ENCODE measurements around the gene AFAP1. TPM values are rescaled to one million over a fixed set of nuclear protein-coding genes. Genes with fewer than 3 reads are reported as not detected.
A peak's percentile ranks its signal among the peaks of the same experiment; 100 is the strongest.

AFAP1 gene
- polyA plus RNA-seq, 3 donors, result not detected

DNA sequence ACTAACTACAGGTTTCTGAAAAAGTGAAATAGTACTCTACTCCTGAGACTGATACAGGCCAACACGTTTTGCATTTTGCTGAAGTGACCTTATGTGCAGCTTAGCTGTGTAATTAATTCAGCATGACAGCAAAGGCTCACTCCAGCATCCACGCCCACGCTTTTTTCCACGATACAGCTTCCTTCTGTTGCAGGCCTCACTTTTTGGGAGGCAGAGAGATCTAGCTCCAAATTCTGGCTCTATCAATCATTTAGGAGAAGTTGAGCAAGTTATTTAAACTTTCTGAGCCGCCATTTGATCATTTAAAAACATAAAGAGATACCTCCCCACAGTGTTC lies 160.3 kb downstream of the AFAP1 start:
- H3K4me2 ChIP-seq (replicated peaks; ENCODE audit: extremely low read depth, low read length, poor library complexity, severe bottlenecking), result no peak overlapping the region
- Mint-ChIP-seq H3K36me3 (peaks cover 0 to 26% of the 10 kb centered on the region in 2 donors), H3K27ac (no peak overlapping the region), H3K27me3 (ENCODE audit: low read depth in 3 of 3) (peaks cover 4 to 7% (median 7%) of the 10 kb centered on the region in 3 donors), H3K9me3 (peaks cover 0 to 3% (median 0%) of the 10 kb centered on the region in 7 donors), H3K4me3 (no peak overlapping the region), H3K4me1 (peaks cover 14% of the 10 kb centered on the region)
- no peaks in the 10 kb centered on the region for H3K9me3 ChIP-seq (replicated peaks in 1 of 2; ENCODE audit: control insufficient read depth in 1 of 2, insufficient read depth in 1 of 2, low read length in 2 of 2)
- no peak overlapping the region for H3K9ac ChIP-seq (ENCODE audit: insufficient read depth, low read length, poor library complexity, severe bottlenecking)
- H3K4me1 ChIP-seq (ENCODE audit: control insufficient read depth in 1 of 2, insufficient read depth in 2 of 2, low read length in 2 of 2), result peaks cover 6 to 9% of the 10 kb centered on the region in 2 donors
- H3K4me3 ChIP-seq (replicated peaks in 1 of 3; ENCODE audit: low read depth in 2 of 3, low read length in 3 of 3), result no peak overlapping the region
- H4K20me1 ChIP-seq (ENCODE audit: insufficient read depth, low read length), result no peaks in the 10 kb centered on the region
- WGBS (ENCODE audit: insufficient coverage), result 78% methylated on average over 1 of the region's 5 CpGs
- H3K27me3 ChIP-seq (ENCODE audit: control insufficient read depth in 2 of 2, insufficient read depth in 2 of 2, low read length in 2 of 2), result no peaks in the 10 kb centered on the region
- H3K79me2 ChIP-seq (ENCODE audit: insufficient read depth, low read length), result no peaks in the 10 kb centered on the region
- no peak for DNase-seq
- no peak overlapping the region for H3K27ac ChIP-seq (ENCODE audit: low read depth in 1 of 2, low read length in 2 of 2)
- no peak for TF ChIP-seq CTCF (IDR thresholded peaks at IDR 0.05)
- no peak overlapping the region for H2AFZ ChIP-seq (ENCODE audit: insufficient read depth, low read depth, low read length, poor library complexity, severe bottlenecking)
- intact Hi-C loops (cut with micrococcal nuclease), result no loop called here
- no peaks in the 10 kb centered on the region for H3K36me3 ChIP-seq (replicated peaks in 1 of 2; ENCODE audit: control insufficient read depth in 1 of 2, insufficient read depth in 2 of 2, low read length in 2 of 2)

- peak overlapping the region in 1 of 2 donors; percentile 23 for H3K4me3 Mint-ChIP-seq
- Histone ChIP-seq H3K79me2 (ENCODE audit: insufficient read depth, low read length) (no peaks in the 10 kb centered on the region), H3K9ac (ENCODE audit: insufficient read depth, low read length, poor library complexity, severe bottlenecking) (no peak overlapping the region), H3K27me3 (ENCODE audit: control insufficient read depth in 2 of 2, insufficient read depth in 2 of 2, low read length in 2 of 2) (no peaks in the 10 kb centered on the region), H2AFZ (ENCODE audit: insufficient read depth, low read depth, low read length, poor library complexity, severe bottlenecking) (peak overlapping the region; percentile 19), H3K36me3 (replicated peaks in 1 of 2; ENCODE audit: control insufficient read depth in 1 of 2, insufficient read depth in 2 of 2, low read length in 2 of 2) (peaks cover 0 to 5% of the 10 kb centered on the region in 2 donors), H3K9me3 (replicated peaks in 1 of 2; ENCODE audit: control insufficient read depth in 1 of 2, insufficient read depth in 1 of 2, low read length in 2 of 2) (no peaks in the 10 kb centered on the region), H3K27ac (ENCODE audit: low read depth in 1 of 2, low read length in 2 of 2) (no peak overlapping the region), H3K4me1 (ENCODE audit: control insufficient read depth in 1 of 2, insufficient read depth in 2 of 2, low read length in 2 of 2) (peaks cover 6 to 9% of the 10 kb centered on the region in 2 donors), H3K4me3 (replicated peaks in 1 of 3; ENCODE audit: low read depth in 2 of 3, low read length in 3 of 3) (no peak overlapping the region), H3K4me2 (replicated peaks; ENCODE audit: extremely low read depth, low read length, poor library complexity, severe bottlenecking) (no peak overlapping the region), H4K20me1 (ENCODE audit: insufficient read depth, low read length) (no peaks in the 10 kb centered on the region)
- no peak for DNase-seq
- H3K27me3 Mint-ChIP-seq (ENCODE audit: low read depth in 3 of 3), result peaks cover 7 to 8% (median 7%) of the 10 kb centered on the region in 3 donors
- H3K4me1 Mint-ChIP-seq, result peaks cover 14% of the 10 kb centered on the region
- 88% methylated on average over 7 of the region's 24 CpGs for WGBS (ENCODE audit: insufficient coverage)
- TF ChIP-seq CTCF (IDR thresholded peaks at IDR 0.05), result no peak
- H3K36me3 Mint-ChIP-seq, result peaks cover 0 to 29% of the 10 kb centered on the region in 2 donors
- peaks cover 0 to 3% (median 0%) of the 10 kb centered on the region in 7 donors for H3K9me3 Mint-ChIP-seq
- intact Hi-C loops (cut with micrococcal nuclease), result no loop called here
- no peak overlapping the region for H3K27ac Mint-ChIP-seq
These were observed 160.9 kb downstream of the AFAP1 start for GRCh38 chr4:7778510-7779431.
